ENCODE measurements around the gene PNO1.
"Not testable (repeated sequence)": the region's sequence is repeated elsewhere in the genome, so short reads cannot be mapped to it uniquely, and the experiment has no call there.

The PNO1 gene

GRCh38 chr2:68158134-68158447 lies 403 bp downstream of the PNO1 start:
- DNase-seq, result no peak

GRCh38 chr2:68163641-68164040 lies 6.0 kb downstream of the PNO1 start:
- DNase-seq, result no peak

GRCh38 chr2:68167186-68167585 lies 9.5 kb downstream of the PNO1 start:
- DNase-seq, result no peak

- DNase-seq, result no peak
Measured at GRCh38 chr2:68169308-68169707, 11.6 kb downstream of the PNO1 start.

GRCh38 chr2:68171146-68171545 lies 13.5 kb downstream of the PNO1 start:
- DNase-seq, result no peak

GRCh38 chr2:68171684-68172083 lies 14.0 kb downstream of the PNO1 start:
- DNase-seq, result no peak

GRCh38 chr2:68172521-68172920 lies 14.8 kb downstream of the PNO1 start:
- DNase-seq, result no peak

GRCh38 chr2:68172990-68173700 lies 15.5 kb downstream of the PNO1 start:
- no peak for DNase-seq

GRCh38 chr2:68175210-68175609 lies 17.5 kb downstream of the PNO1 start:
- DNase-seq, result not testable (repeated sequence)

GRCh38 chr2:68176657-68177056 lies 19.0 kb downstream of the PNO1 start:
- no peak for DNase-seq

- no peak for DNase-seq
Measured at GRCh38 chr2:68177541-68177940, 19.9 kb downstream of the PNO1 start.

GRCh38 chr2:68178432-68178831 lies 20.7 kb downstream of the PNO1 start:
- no peak for DNase-seq

- no peak for DNase-seq
Measured at GRCh38 chr2:68178954-68179627, 21.4 kb downstream of the PNO1 start.

GRCh38 chr2:68182902-68183301 lies 25.2 kb downstream of the PNO1 start:
- DNase-seq, result no peak

GRCh38 chr2:68185541-68186164 lies 28.0 kb downstream of the PNO1 start:
- DNase-seq, result peak; percentile 53

- no peak for DNase-seq
Measured at GRCh38 chr2:68187329-68187728, 29.6 kb downstream of the PNO1 start.

- no peak for DNase-seq
Measured at GRCh38 chr2:68188831-68189230, 31.1 kb downstream of the PNO1 start.

GRCh38 chr2:68189991-68190784 lies 32.5 kb downstream of the PNO1 start:
- DNase-seq, result no peak

GRCh38 chr2:68190991-68191731 lies 33.5 kb downstream of the PNO1 start:
- no peak for DNase-seq

GRCh38 chr2:68193144-68193543 lies 35.5 kb downstream of the PNO1 start:
- DNase-seq, result no peak

GRCh38 chr2:68193787-68194372 lies 36.2 kb downstream of the PNO1 start:
- no peak for DNase-seq

- no peak for DNase-seq
Measured at GRCh38 chr2:68195096-68195495, 37.4 kb downstream of the PNO1 start.
